DOHH2 (cell line): Measurements from ENCODE around the gene COL18A1.

Source experiments
- H3F3A ChIP-seq: fragments of 200-600 bp; sonication (generic), shearing (Covaris generic); 2 replicates; pipeline ENCODE4 v1.6.0; 2016; ENCODE audit warnings: antibody characterized with exemption, mild to moderate bottlenecking; ENCODE audit not compliant: control insufficient read depth, insufficient read depth
- H3K27ac ChIP-seq: fragments of 200-600 bp; sonication (generic); 2 replicates; pipeline ENCODE4 v1.5.1; 2014; ENCODE audit warnings: low read depth, mild to moderate bottlenecking, low read length, moderate library complexity
- H3K27me3 ChIP-seq: fragments of 200-600 bp; sonication (generic); 2 replicates; pipeline ENCODE4 v1.6.1; 2014; ENCODE audit warnings: mild to moderate bottlenecking, low read length, mixed read lengths; ENCODE audit not compliant: control insufficient read depth
- H3K36me3 ChIP-seq: fragments of 200-600 bp; sonication (generic); 2 replicates; pipeline ENCODE4 v1.6.1; 2014; ENCODE audit warnings: mild to moderate bottlenecking, low read length, moderate library complexity, mixed read lengths; ENCODE audit not compliant: control insufficient read depth
- H3K4me1 ChIP-seq: fragments of 200-600 bp; sonication (generic); 2 replicates; pipeline ENCODE4 v1.6.1; 2014; ENCODE audit warnings: mild to moderate bottlenecking, low read length, mixed read lengths; ENCODE audit not compliant: control insufficient read depth
- H3K4me2 ChIP-seq: fragments of 200-600 bp; sonication (generic); 2 replicates; pipeline ENCODE4 v1.6.0; 2014; ENCODE audit warnings: mild to moderate bottlenecking, low read length, moderate library complexity
- H3K4me3 ChIP-seq: fragments of 200-600 bp; sonication (generic); 2 replicates; pipeline ENCODE4 v1.5.1; 2014; ENCODE audit warnings: mild to moderate bottlenecking, low read length, mixed read lengths
- H3K79me2 ChIP-seq: fragments of 200-600 bp; sonication (generic); 2 replicates; pipeline ENCODE4 v1.6.1; 2014; ENCODE audit warnings: mild to moderate bottlenecking, low read length, mixed read lengths; ENCODE audit not compliant: control insufficient read depth
- H3K9me2 ChIP-seq: fragments of 200-600 bp; sonication (generic); replicated peaks from 2 replicates; pipeline ENCODE4 v1.6.1; 2014; ENCODE audit warnings: mild to moderate bottlenecking, low read length, mixed read lengths; ENCODE audit not compliant: control insufficient read depth
- H3K9me3 ChIP-seq: fragments of 200-600 bp; sonication (generic); 2 replicates; pipeline ENCODE4 v1.6.1; 2014; ENCODE audit warnings: antibody characterized with exemption, low read length, mixed read lengths; ENCODE audit not compliant: control insufficient read depth, insufficient read depth
- H4K20me1 ChIP-seq: fragments of 200-600 bp; sonication (generic); 2 replicates; pipeline ENCODE4 v1.6.0; 2014; ENCODE audit warnings: low read depth, mild to moderate bottlenecking, antibody characterized with exemption, low read length, moderate library complexity; ENCODE audit not compliant: control insufficient read depth, insufficient read depth
- EZH2phosphoT487 ChIP-seq: fragments of 200-600 bp; sonication (generic); IDR thresholded peaks from 2 replicates; pipeline ENCODE4 v1.6.1; 2017; ENCODE audit warnings: borderline replicate concordance, mild to moderate bottlenecking, antibody characterized with exemption, low read length, moderate library complexity, mixed read lengths
- TF ChIP-seq, protein P1 (sequence below): fragments of 200-600 bp; sonication (generic); IDR thresholded peaks from one replicate; pipeline ENCODE4 v1.5.1; 2014; ENCODE audit warnings: antibody characterized with exemption, mild to moderate bottlenecking, low read depth, low read length; ENCODE audit not compliant: poor library complexity, severe bottlenecking

The COL18A1 gene

DNA sequence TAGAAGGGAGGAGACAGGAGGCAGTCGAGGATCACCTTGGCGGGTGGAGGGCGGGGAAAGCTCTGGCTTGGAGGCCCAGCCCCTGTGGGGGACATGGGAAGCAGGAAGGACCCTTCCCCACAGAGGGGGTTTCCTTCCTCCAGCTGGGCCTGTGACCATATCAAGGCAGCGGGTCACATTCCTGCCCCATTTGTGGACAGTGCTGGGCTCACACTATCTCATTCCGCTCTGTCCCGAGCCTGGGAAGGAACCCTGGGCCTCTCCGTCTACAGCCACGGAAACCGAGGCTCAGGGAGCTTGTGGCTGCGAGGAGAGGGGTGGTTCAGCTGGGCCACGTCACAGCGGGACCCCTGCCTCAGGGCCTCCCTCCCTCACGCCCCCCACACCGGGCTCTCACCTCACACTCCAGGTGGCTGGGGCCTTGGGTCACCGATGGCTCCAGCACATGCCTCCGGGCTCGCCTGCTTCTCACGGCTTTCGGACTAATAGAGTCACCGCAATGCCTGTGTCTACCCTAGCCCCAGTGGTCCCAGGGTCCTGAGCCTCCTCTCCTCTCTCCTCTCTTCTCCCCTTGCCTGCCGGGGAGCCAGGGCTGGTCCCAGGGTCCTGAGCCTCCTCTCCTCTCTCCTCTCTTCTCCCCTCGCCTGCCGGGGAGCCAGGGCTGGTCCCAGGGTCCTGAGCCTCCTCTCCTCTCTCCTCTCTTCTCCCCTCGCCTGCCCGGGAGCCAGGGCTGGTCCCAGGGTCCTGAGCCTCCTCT, 80.9 kb downstream of the COL18A1 start:
- Histone ChIP-seq H3K9me3 (peaks cover 6% of the 10 kb centered on the region; the same call in 1 of the 2 replicates), H3K27ac (no peak overlapping the region), H4K20me1 (no peaks in the 10 kb centered on the region), H3K79me2 (no peaks in the 10 kb centered on the region), H3K4me1 (no peaks in the 10 kb centered on the region), H3K27me3 (no peaks in the 10 kb centered on the region), H3K4me2 (no peak overlapping the region), H3K9me2 (no peaks in the 10 kb centered on the region), H3K36me3 (no peaks in the 10 kb centered on the region), H3F3A (no peaks in the 10 kb centered on the region), H3K4me3 (no peak overlapping the region)
- TF ChIP-seq, protein P1, sequence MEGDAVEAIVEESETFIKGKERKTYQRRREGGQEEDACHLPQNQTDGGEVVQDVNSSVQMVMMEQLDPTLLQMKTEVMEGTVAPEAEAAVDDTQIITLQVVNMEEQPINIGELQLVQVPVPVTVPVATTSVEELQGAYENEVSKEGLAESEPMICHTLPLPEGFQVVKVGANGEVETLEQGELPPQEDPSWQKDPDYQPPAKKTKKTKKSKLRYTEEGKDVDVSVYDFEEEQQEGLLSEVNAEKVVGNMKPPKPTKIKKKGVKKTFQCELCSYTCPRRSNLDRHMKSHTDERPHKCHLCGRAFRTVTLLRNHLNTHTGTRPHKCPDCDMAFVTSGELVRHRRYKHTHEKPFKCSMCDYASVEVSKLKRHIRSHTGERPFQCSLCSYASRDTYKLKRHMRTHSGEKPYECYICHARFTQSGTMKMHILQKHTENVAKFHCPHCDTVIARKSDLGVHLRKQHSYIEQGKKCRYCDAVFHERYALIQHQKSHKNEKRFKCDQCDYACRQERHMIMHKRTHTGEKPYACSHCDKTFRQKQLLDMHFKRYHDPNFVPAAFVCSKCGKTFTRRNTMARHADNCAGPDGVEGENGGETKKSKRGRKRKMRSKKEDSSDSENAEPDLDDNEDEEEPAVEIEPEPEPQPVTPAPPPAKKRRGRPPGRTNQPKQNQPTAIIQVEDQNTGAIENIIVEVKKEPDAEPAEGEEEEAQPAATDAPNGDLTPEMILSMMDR, result no peak
- TF ChIP-seq EZH2phosphoT487, result no peak

GRCh38 chr21:45486443-45487160, 81.6 kb downstream of the COL18A1 start:
- no peaks in the 10 kb centered on the region for H4K20me1 ChIP-seq
- H3K4me2 ChIP-seq, result no peak overlapping the region
- H3K4me3 ChIP-seq, result no peak overlapping the region
- TF ChIP-seq EZH2phosphoT487, result no peak
- TF ChIP-seq, protein P1, result no peak
- peaks cover 4% of the 10 kb centered on the region; the same call in 1 of the 2 replicates for H3K9me3 ChIP-seq
- H3K9me2 ChIP-seq, result no peaks in the 10 kb centered on the region
- no peaks in the 10 kb centered on the region for H3K4me1 ChIP-seq
- no peaks in the 10 kb centered on the region for H3K36me3 ChIP-seq
- H3F3A ChIP-seq, result no peaks in the 10 kb centered on the region
- no peaks in the 10 kb centered on the region for H3K27me3 ChIP-seq
- H3K79me2 ChIP-seq, result no peaks in the 10 kb centered on the region
- no peak overlapping the region for H3K27ac ChIP-seq

- no peaks in the 10 kb centered on the region for H3K4me1 ChIP-seq
- H3K4me3 ChIP-seq, result no peak overlapping the region
Measured at GRCh38 chr21:45487161-45487806, 82.3 kb downstream of the COL18A1 start.

More at GRCh38 chr21:45487161-45487806, 82.3 kb downstream of the COL18A1 start:
- Histone ChIP-seq H3F3A (no peaks in the 10 kb centered on the region), H3K36me3 (no peaks in the 10 kb centered on the region), H3K4me2 (no peak overlapping the region), H4K20me1 (no peaks in the 10 kb centered on the region), H3K27me3 (no peaks in the 10 kb centered on the region), H3K9me3 (peaks cover 4% of the 10 kb centered on the region; the same call in 1 of the 2 replicates), H3K9me2 (no peaks in the 10 kb centered on the region), H3K79me2 (no peaks in the 10 kb centered on the region), H3K27ac (no peak overlapping the region)
- no peak for TF ChIP-seq EZH2phosphoT487
- TF ChIP-seq, protein P1, result no peak
